Measurements from ENCODE around the gene SERPINH1.

SERPINH1 gene

DNA sequence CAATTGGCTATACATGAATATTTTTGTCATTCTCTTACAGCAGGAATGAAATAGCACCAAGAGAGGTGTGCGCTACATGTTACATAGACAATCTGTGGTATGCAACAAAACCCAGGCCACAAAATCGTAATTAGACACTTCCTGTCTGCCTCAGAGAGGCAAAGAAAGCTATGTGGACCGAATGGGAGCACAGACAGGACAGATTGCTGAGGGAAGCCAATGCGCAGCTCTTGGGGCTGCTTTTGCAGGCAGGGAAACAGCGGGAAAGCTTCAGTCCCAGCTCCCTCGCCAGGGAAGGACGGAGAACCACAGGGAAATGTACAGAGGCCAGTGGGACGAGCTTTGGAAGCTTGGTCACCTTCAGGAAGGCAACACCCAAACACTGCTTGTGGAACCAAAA, 40.9 kb downstream of the SERPINH1 start:
- peak; percentile 31 for DNase-seq

GRCh38 chr11:75603791-75604736, 42.0 kb downstream of the SERPINH1 start:
- DNase-seq: peak; percentile 90

DNA sequence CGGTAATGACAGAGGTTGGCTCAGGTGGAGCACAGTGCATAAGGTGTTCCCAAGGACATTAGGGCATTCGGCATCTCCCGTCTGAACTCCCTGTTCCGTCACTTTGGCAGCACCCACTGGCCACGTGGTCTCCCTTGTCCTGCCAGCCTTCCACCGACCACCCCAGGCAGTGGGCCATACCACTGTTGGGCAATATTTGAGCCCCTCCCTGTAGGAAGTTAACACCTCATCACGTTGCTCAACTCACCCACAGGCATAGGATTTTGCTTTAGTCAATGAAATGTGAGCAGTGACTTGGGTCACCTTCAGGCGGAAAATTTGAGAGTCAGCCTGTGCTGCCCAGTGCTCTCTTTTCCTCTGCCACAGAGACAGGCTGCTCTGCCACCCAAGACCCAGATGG, 44.0 kb downstream of the SERPINH1 start:
- no peak for DNase-seq

- DNase-seq: no peak
Measured at GRCh38 chr11:75611823-75612222, 49.8 kb downstream of the SERPINH1 start.

DNA sequence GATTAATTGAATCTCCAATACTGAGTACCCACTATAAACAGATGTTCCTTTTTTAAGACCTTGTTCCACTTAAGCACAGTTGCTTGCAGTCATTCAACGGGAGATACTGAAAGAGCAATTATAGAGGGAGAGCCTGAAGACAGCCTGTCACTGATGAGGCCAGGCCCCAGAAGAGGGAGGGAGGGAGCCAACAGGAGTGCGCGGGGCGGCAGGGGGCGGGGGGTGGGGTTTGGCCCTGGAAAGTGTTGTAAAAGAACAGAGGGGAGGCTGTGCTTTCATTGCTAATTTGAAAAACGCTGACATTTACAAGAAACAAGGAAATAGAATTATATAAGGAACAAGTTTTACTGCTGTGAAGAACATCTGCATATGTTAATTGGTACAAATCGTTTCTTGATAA, 53.7 kb downstream of the SERPINH1 start:
- DNase-seq: no peak

DNA sequence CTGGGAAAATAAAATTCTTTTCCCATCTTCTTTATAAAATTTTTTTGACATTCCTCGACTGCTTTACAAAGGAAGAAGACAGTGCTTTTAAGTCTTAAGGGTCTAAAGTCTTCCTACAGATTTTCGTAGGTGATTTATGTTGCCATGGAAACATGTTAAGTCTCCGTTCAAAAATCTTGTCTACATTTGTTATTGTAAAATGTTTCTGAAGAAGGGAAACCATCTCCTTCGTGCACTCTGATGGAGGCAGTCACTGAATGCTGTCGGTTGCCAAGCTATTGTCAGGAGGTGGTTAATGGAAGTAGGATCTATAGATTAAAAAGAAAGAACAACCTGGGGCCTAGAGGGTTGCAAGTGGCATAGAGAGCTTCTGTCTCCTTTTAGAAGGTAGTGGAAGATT, 54.2 kb downstream of the SERPINH1 start:
- DNase-seq: no peak
